GM23338 (cell line): ENCODE measurements around the gene PICALM. TPM values are rescaled to one million over a fixed set of nuclear protein-coding genes. Genes with fewer than 3 reads are reported as not detected.

ENCODE experiments used
- ATAC-seq: fragments of 200-7000 bp; cut with Tn5 transposase; 3 replicates; pipeline ENCODE4 v1.9.1; 2020
- DNase-seq: peaks from one replicate; pipeline ENCODE4 v3.0.0-alpha.2; 2015; ENCODE audit warnings: low spot score
- H2AFZ ChIP-seq: fragments of 200-600 bp; sonication (generic); 2 replicates; pipeline ENCODE4 v1.8.0; 2016; ENCODE audit warnings: antibody characterized with exemption, mild to moderate bottlenecking, moderate library complexity
- H3F3A ChIP-seq: fragments of 200-600 bp; sonication (generic); replicated peaks from 2 replicates; pipeline ENCODE4 v1.8.0; 2017; ENCODE audit warnings: antibody characterized with exemption, mixed run types, low read depth
- H3K27ac ChIP-seq: fragments of 200-600 bp; sonication (generic); 2 replicates; pipeline ENCODE4 v1.6.1; 2016; ENCODE audit warnings: low read depth
- H3K27me3 ChIP-seq: fragments of 200-600 bp; sonication (generic); 2 replicates; pipeline ENCODE4 v1.8.0; 2016; ENCODE audit warnings: mild to moderate bottlenecking, mixed run types, moderate library complexity; ENCODE audit not compliant: insufficient read depth
- H3K36me3 ChIP-seq: fragments of 200-600 bp; sonication (generic); 2 replicates; pipeline ENCODE4 v1.8.0; 2016; ENCODE audit warnings: mild to moderate bottlenecking; ENCODE audit not compliant: insufficient read depth
- H3K4me1 ChIP-seq: fragments of 200-600 bp; sonication (generic); 2 replicates; pipeline ENCODE4 v1.8.0; 2016; ENCODE audit warnings: mild to moderate bottlenecking, moderate library complexity; ENCODE audit not compliant: insufficient read depth
- H3K4me2 ChIP-seq: fragments of 200-600 bp; sonication (generic); 2 replicates; pipeline ENCODE4 v1.7.1; 2017; ENCODE audit warnings: mixed run types
- H3K4me3 ChIP-seq: fragments of 200-600 bp; sonication (generic); 2 replicates; pipeline ENCODE4 v1.6.1; 2016; ENCODE audit warnings: mixed run types
- H3K79me2 ChIP-seq: fragments of 200-600 bp; sonication (generic); replicated peaks from 2 replicates; pipeline ENCODE4 v1.8.0; 2017; ENCODE audit warnings: mild to moderate bottlenecking; ENCODE audit not compliant: insufficient read depth
- H3K9me2 ChIP-seq: fragments of 200-600 bp; sonication (generic); 2 replicates; pipeline ENCODE4 v1.8.0; 2017; ENCODE audit not compliant: insufficient read depth
- H4K20me1 ChIP-seq: fragments of 200-600 bp; sonication (generic); replicated peaks from 2 replicates; pipeline ENCODE4 v1.8.0; 2017; ENCODE audit warnings: mild to moderate bottlenecking; ENCODE audit not compliant: insufficient read depth
- H3K27ac Mint-ChIP-seq: 2 replicates; pipeline ENCODE4 v1.8.0; 2020; ENCODE audit warnings: inconsistent platforms, mild to moderate bottlenecking, moderate library complexity, mixed read lengths
- H3K27me3 Mint-ChIP-seq: 3 replicates; pipeline ENCODE4 v1.8.0; 2022; ENCODE audit warnings: low read depth, mild to moderate bottlenecking, moderate library complexity, mixed read lengths, inconsistent platforms; ENCODE audit not compliant: insufficient read depth, poor library complexity
- H3K36me3 Mint-ChIP-seq: 3 replicates; pipeline ENCODE4 v1.8.0; 2021; ENCODE audit warnings: low read depth, mild to moderate bottlenecking, inconsistent platforms, moderate library complexity, mixed read lengths
- H3K4me1 Mint-ChIP-seq: 3 replicates; pipeline ENCODE4 v1.8.0; 2020; ENCODE audit warnings: mild to moderate bottlenecking, inconsistent platforms, mixed read lengths
- H3K4me3 Mint-ChIP-seq: 3 replicates; pipeline ENCODE4 v1.8.0; 2021; ENCODE audit warnings: moderate library complexity, mild to moderate bottlenecking, inconsistent platforms, mixed read lengths
- H3K9me3 Mint-ChIP-seq: 3 replicates; pipeline ENCODE4 v1.8.0; 2020; ENCODE audit warnings: moderate library complexity, mild to moderate bottlenecking, inconsistent platforms, mixed read lengths
- CREB1 ChIP-seq: fragments of 250-450 bp; sonication (Bioruptor Pico); IDR thresholded peaks from 2 replicates; pipeline ENCODE4 v1.5.0; 2020; ENCODE audit warnings: low read depth, mild to moderate bottlenecking, moderate library complexity
- CTCF ChIP-seq, 2 experiments: fragments of 200-600 bp in 1 of 2; sonication (generic) in 1 of 2; conservative IDR thresholded peaks; 2 replicates each; pipeline versions ENCODE4 v1.5.1 to v1.6.1; 2016 to 2017; ENCODE audit warnings: antibody characterized with exemption in 2 of 2, low read depth in 2 of 2, mild to moderate bottlenecking in 2 of 2, moderate library complexity in 1 of 2
- EZH2 ChIP-seq: fragments of 200-600 bp; sonication (generic); IDR thresholded peaks from one replicate; pipeline ENCODE4 v1.8.0; 2017; ENCODE audit warnings: antibody characterized with exemption, mild to moderate bottlenecking, low read depth; ENCODE audit not compliant: unreplicated experiment
- JUNB ChIP-seq: IDR thresholded peaks from one replicate; pipeline ENCODE4 v1.6.1; 2016; ENCODE audit warnings: antibody characterized with exemption; ENCODE audit not compliant: unreplicated experiment
- NANOG ChIP-seq: IDR thresholded peaks from 2 replicates; pipeline ENCODE4 v1.6.1; 2016; ENCODE audit warnings: antibody characterized with exemption, borderline replicate concordance
- STAT1 ChIP-seq: IDR thresholded peaks from one replicate; pipeline ENCODE4 v1.6.1; 2016; ENCODE audit warnings: antibody characterized with exemption; ENCODE audit not compliant: unreplicated experiment
- ZNF331 ChIP-seq: fragments of 250-450 bp; sonication (Bioruptor Pico); IDR thresholded peaks from 2 replicates; pipeline ENCODE4 v1.5.0; 2020; ENCODE audit warnings: low read depth, mild to moderate bottlenecking, moderate library complexity
- polyA plus RNA-seq: library from polyadenylated mRNA; unstranded; fragments of >200 nt; fragmentation: Nextera tagmentation; extraction: Ambion mirVana; gene quantifications from 2 replicates; pipeline ENCODE4 v1.2.1, GENCODE V29; 2016
- total RNA-seq: library from RNA; depleted of rRNA; stranded (reverse); fragments of >200 nt; shearing (Covaris generic); gene quantifications from 2 replicates; pipeline ENCODE4 v1.2.3, GENCODE V29; 2014
- TF ChIP-seq, protein P1 (sequence below): IDR thresholded peaks from 2 replicates; pipeline ENCODE4 v1.6.1; 2016; ENCODE audit warnings: antibody characterized with exemption
- TF ChIP-seq, protein P2 (sequence below): IDR thresholded peaks from one replicate; pipeline ENCODE4 v1.6.1; 2018; ENCODE audit warnings: antibody characterized with exemption; ENCODE audit not compliant: unreplicated experiment
- TF ChIP-seq, protein P3 (sequence below): fragments of 250-450 bp; sonication (Bioruptor Pico); IDR thresholded peaks from 2 replicates; pipeline ENCODE4 v1.5.0; 2020; ENCODE audit warnings: mild to moderate bottlenecking, moderate library complexity

PICALM gene
- total and polyA plus RNA-seq, 2 experiments from 2014 or later, result 27.9 to 134 TPM

DNA sequence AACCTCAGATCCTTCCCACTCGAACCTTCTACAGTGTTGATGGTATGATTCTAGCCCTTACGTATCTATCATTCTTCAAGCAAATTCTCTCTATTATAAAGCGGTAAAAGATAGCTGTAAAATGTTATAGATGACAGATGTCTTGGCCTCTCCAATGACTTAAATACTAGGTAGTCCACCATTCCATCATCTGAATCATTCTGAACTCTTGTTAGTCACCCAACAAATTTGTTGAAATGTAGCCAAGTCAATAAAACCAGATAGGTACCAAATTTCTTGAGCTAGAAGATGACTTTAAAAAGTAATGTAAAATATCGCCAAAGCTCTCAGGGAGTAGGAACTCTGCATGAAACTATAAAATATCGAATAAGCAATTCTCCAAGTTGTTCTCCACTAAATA, 32.6 kb upstream of the PICALM start:
- no peaks in the 10 kb centered on the region for H3K79me2 ChIP-seq
- H3K27ac ChIP-seq, result no peak overlapping the region
- no peaks in the 10 kb centered on the region for H3K27me3 Mint-ChIP-seq
- no peaks in the 10 kb centered on the region for H3K9me3 Mint-ChIP-seq
- no peaks in the 10 kb centered on the region for H3K36me3 Mint-ChIP-seq
- H4K20me1 ChIP-seq, result no peaks in the 10 kb centered on the region
- DNase-seq (no peak), ATAC-seq (no peak)
- H3K4me1 Mint-ChIP-seq, result no peaks in the 10 kb centered on the region
- no peak overlapping the region for H3K27ac Mint-ChIP-seq
- H3K36me3 ChIP-seq, result no peaks in the 10 kb centered on the region
- no peaks in the 10 kb centered on the region for H3K4me1 ChIP-seq
- no peaks in the 10 kb centered on the region for H3F3A ChIP-seq
- no peak overlapping the region for H2AFZ ChIP-seq
- H3K9me2 ChIP-seq, result no peaks in the 10 kb centered on the region
- no peak overlapping the region for H3K4me3 ChIP-seq
- TF ChIP-seq, protein P1, sequence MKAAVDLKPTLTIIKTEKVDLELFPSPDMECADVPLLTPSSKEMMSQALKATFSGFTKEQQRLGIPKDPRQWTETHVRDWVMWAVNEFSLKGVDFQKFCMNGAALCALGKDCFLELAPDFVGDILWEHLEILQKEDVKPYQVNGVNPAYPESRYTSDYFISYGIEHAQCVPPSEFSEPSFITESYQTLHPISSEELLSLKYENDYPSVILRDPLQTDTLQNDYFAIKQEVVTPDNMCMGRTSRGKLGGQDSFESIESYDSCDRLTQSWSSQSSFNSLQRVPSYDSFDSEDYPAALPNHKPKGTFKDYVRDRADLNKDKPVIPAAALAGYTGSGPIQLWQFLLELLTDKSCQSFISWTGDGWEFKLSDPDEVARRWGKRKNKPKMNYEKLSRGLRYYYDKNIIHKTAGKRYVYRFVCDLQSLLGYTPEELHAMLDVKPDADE, result no peak
- no peak for TF ChIP-seq JUNB
- no peak overlapping the region for H3K4me2 ChIP-seq
- no peaks in the 10 kb centered on the region for H3K27me3 ChIP-seq
- H3K4me3 Mint-ChIP-seq, result no peak overlapping the region

DNA sequence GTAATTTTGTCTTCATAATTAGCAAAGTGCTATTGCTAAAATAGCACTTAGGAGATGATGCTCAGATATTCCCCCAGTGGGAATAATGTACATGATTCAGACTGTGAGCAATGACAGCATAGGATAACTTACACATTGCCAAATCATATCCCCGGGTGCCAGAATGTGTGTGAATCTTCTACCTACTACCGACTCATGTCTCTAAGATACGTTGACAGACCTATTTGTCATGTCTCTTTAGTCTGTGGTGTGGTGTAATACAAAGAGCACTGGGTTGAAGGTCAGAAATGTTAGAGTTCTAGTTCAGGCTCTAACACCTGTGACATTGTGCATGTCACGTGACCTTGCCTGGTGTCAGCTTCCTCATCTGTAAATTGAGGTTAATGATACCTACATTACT, 31.0 kb upstream of the PICALM start:
- H3K27me3 ChIP-seq, result no peaks in the 10 kb centered on the region
- no peak overlapping the region for H3K4me3 Mint-ChIP-seq
- no peaks in the 10 kb centered on the region for H3K4me1 Mint-ChIP-seq
- H3K79me2 ChIP-seq, result no peaks in the 10 kb centered on the region
- no peak overlapping the region for H3K27ac ChIP-seq
- no peaks in the 10 kb centered on the region for H3F3A ChIP-seq
- no peak overlapping the region for H2AFZ ChIP-seq
- no peaks in the 10 kb centered on the region for H4K20me1 ChIP-seq
- no peaks in the 10 kb centered on the region for H3K36me3 Mint-ChIP-seq
- H3K4me1 ChIP-seq, result no peaks in the 10 kb centered on the region
- H3K27me3 Mint-ChIP-seq, result no peaks in the 10 kb centered on the region
- no peaks in the 10 kb centered on the region for H3K9me3 Mint-ChIP-seq
- no peaks in the 10 kb centered on the region for H3K36me3 ChIP-seq
- no peaks in the 10 kb centered on the region for H3K9me2 ChIP-seq
- no peak overlapping the region for H3K4me3 ChIP-seq
- ATAC-seq (no peak), DNase-seq (no peak)
- H3K27ac Mint-ChIP-seq, result no peak overlapping the region
- no peak overlapping the region for H3K4me2 ChIP-seq
- TF ChIP-seq JUNB (no peak), CTCF (conservative IDR thresholded peaks at IDR 0.05; ENCODE audit: low read depth in 2 of 2) (no peak), STAT1 (no peak), CREB1 (CRISPR knock-in tag) (no peak), ZNF331 (CRISPR knock-in tag) (no peak), EZH2 (no peak), NANOG (no peak)
- TF ChIP-seq, protein P2, sequence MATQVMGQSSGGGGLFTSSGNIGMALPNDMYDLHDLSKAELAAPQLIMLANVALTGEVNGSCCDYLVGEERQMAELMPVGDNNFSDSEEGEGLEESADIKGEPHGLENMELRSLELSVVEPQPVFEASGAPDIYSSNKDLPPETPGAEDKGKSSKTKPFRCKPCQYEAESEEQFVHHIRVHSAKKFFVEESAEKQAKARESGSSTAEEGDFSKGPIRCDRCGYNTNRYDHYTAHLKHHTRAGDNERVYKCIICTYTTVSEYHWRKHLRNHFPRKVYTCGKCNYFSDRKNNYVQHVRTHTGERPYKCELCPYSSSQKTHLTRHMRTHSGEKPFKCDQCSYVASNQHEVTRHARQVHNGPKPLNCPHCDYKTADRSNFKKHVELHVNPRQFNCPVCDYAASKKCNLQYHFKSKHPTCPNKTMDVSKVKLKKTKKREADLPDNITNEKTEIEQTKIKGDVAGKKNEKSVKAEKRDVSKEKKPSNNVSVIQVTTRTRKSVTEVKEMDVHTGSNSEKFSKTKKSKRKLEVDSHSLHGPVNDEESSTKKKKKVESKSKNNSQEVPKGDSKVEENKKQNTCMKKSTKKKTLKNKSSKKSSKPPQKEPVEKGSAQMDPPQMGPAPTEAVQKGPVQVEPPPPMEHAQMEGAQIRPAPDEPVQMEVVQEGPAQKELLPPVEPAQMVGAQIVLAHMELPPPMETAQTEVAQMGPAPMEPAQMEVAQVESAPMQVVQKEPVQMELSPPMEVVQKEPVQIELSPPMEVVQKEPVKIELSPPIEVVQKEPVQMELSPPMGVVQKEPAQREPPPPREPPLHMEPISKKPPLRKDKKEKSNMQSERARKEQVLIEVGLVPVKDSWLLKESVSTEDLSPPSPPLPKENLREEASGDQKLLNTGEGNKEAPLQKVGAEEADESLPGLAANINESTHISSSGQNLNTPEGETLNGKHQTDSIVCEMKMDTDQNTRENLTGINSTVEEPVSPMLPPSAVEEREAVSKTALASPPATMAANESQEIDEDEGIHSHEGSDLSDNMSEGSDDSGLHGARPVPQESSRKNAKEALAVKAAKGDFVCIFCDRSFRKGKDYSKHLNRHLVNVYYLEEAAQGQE, result no peak
- TF ChIP-seq, protein P3, sequence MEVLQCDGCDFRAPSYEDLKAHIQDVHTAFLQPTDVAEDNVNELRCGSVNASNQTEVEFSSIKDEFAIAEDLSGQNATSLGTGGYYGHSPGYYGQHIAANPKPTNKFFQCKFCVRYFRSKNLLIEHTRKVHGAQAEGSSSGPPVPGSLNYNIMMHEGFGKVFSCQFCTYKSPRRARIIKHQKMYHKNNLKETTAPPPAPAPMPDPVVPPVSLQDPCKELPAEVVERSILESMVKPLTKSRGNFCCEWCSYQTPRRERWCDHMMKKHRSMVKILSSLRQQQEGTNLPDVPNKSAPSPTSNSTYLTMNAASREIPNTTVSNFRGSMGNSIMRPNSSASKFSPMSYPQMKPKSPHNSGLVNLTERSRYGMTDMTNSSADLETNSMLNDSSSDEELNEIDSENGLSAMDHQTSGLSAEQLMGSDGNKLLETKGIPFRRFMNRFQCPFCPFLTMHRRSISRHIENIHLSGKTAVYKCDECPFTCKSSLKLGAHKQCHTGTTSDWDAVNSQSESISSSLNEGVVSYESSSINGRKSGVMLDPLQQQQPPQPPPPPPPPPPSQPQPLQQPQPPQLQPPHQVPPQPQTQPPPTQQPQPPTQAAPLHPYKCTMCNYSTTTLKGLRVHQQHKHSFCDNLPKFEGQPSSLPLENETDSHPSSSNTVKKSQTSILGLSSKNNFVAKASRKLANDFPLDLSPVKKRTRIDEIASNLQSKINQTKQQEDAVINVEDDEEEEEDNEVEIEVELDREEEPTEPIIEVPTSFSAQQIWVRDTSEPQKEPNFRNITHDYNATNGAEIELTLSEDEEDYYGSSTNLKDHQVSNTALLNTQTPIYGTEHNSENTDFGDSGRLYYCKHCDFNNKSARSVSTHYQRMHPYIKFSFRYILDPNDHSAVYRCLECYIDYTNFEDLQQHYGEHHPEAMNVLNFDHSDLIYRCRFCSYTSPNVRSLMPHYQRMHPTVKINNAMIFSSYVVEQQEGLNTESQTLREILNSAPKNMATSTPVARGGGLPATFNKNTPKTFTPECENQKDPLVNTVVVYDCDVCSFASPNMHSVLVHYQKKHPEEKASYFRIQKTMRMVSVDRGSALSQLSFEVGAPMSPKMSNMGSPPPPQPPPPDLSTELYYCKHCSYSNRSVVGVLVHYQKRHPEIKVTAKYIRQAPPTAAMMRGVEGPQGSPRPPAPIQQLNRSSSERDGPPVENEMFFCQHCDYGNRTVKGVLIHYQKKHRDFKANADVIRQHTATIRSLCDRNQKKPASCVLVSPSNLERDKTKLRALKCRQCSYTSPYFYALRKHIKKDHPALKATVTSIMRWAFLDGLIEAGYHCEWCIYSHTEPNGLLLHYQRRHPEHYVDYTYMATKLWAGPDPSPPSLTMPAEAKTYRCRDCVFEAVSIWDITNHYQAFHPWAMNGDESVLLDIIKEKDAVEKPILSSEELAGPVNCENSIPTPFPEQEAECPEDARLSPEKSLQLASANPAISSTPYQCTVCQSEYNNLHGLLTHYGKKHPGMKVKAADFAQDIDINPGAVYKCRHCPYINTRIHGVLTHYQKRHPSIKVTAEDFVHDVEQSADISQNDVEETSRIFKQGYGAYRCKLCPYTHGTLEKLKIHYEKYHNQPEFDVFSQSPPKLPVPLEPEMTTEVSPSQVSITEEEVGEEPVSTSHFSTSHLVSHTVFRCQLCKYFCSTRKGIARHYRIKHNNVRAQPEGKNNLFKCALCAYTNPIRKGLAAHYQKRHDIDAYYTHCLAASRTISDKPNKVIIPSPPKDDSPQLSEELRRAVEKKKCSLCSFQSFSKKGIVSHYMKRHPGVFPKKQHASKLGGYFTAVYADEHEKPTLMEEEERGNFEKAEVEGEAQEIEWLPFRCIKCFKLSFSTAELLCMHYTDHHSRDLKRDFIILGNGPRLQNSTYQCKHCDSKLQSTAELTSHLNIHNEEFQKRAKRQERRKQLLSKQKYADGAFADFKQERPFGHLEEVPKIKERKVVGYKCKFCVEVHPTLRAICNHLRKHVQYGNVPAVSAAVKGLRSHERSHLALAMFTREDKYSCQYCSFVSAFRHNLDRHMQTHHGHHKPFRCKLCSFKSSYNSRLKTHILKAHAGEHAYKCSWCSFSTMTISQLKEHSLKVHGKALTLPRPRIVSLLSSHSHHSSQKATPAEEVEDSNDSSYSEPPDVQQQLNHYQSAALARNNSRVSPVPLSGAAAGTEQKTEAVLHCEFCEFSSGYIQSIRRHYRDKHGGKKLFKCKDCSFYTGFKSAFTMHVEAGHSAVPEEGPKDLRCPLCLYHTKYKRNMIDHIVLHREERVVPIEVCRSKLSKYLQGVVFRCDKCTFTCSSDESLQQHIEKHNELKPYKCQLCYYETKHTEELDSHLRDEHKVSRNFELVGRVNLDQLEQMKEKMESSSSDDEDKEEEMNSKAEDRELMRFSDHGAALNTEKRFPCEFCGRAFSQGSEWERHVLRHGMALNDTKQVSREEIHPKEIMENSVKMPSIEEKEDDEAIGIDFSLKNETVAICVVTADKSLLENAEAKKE (CRISPR knock-in tag), result no peak
